NCI-H2107 (cell line): Measurements from ENCODE around the gene PATJ.
"Not testable (repeated sequence)": the region's sequence is repeated elsewhere in the genome, so short reads cannot be mapped to it uniquely, and the experiment has no call there.

ENCODE experiments used
- DNase-seq: peaks from one replicate; lab custom pipeline; 2025; lab: John Stamatoyannopoulos, UW

PATJ gene

GRCh38 chr1:61888808-61889207 lies 146.5 kb downstream of the PATJ start:
- no peak for DNase-seq

GRCh38 chr1:61890435-61890834 lies 148.2 kb downstream of the PATJ start:
- DNase-seq = not testable (repeated sequence)

GRCh38 chr1:61892977-61893376 lies 150.7 kb downstream of the PATJ start:
- no peak for DNase-seq

GRCh38 chr1:61894296-61894695 lies 152.0 kb downstream of the PATJ start:
- DNase-seq = not testable (repeated sequence)

GRCh38 chr1:61895175-61895574 lies 152.9 kb downstream of the PATJ start:
- DNase-seq = no peak

- DNase-seq = no peak
Observed at GRCh38 chr1:61898658-61899057, 156.4 kb downstream of the PATJ start.

GRCh38 chr1:61904354-61904753 lies 162.1 kb downstream of the PATJ start:
- no peak for DNase-seq

- DNase-seq = no peak
Observed at GRCh38 chr1:61907102-61907501, 164.8 kb downstream of the PATJ start.

GRCh38 chr1:61910035-61910434 lies 167.8 kb downstream of the PATJ start:
- DNase-seq = no peak

- DNase-seq = no peak
Observed at GRCh38 chr1:61914823-61915482, 172.7 kb downstream of the PATJ start.

- no peak for DNase-seq
Observed at GRCh38 chr1:61921435-61921834, 179.2 kb downstream of the PATJ start.

GRCh38 chr1:61922950-61923480 lies 180.7 kb downstream of the PATJ start:
- no peak for DNase-seq

- no peak for DNase-seq
Observed at GRCh38 chr1:61925591-61926298, 183.5 kb downstream of the PATJ start.

GRCh38 chr1:61926597-61926996 lies 184.3 kb downstream of the PATJ start:
- no peak for DNase-seq

- no peak for DNase-seq
Observed at GRCh38 chr1:61930116-61930645, 187.9 kb downstream of the PATJ start.

GRCh38 chr1:61931587-61932279 lies 189.5 kb downstream of the PATJ start:
- DNase-seq = no peak

GRCh38 chr1:61935516-61935915 lies 193.2 kb downstream of the PATJ start:
- no peak for DNase-seq

- no peak for DNase-seq
Observed at GRCh38 chr1:61936839-61937238, 194.6 kb downstream of the PATJ start.

GRCh38 chr1:61941794-61942193 lies 199.5 kb downstream of the PATJ start:
- DNase-seq = no peak

GRCh38 chr1:61942856-61943255 lies 200.6 kb downstream of the PATJ start:
- DNase-seq = no peak

GRCh38 chr1:61948685-61949084 lies 206.4 kb downstream of the PATJ start:
- DNase-seq = not testable (repeated sequence)

GRCh38 chr1:61950418-61950817 lies 208.1 kb downstream of the PATJ start:
- DNase-seq = no peak
